HS-5 (cell line): ENCODE data around the gene KCNK16.

Source experiments
- DNase-seq: peaks from one replicate; pipeline ENCODE4 v3.0.0-alpha.2; 2012; ENCODE audit warnings: low read depth

The KCNK16 gene

GRCh38 chr6:39322306-39322850 lies at the start of gene KCNK16:
TSS of gene KCNK16 (minus strand) at chr6:39322702. CDS start at chr6:39322540, 162 bp downstream.
- no peak for DNase-seq

GRCh38 chr6:39370390-39370789 lies 47.9 kb upstream of the KCNK16 start:
- no peak for DNase-seq

DNA sequence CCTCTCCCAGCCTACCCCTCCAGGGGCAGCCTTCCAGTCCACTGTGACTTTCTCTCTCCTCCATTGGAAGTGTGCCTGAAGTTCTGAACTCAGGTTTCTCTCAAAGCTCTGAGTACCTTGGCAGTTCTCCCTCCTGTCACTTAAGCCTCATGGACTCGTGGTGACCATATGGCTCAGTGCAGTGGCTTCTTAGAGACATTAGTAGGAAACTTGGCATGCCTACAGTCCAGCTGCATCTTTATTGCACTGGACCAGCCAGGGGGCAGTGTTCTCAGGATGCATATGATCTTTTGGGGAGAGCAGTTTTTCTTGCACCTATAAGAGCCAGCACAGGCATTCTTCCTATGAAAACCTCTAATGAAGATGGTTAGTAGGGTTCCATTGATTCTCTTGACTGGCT lies 47.5 kb upstream of the KCNK16 start:
- DNase-seq = no peak

DNA sequence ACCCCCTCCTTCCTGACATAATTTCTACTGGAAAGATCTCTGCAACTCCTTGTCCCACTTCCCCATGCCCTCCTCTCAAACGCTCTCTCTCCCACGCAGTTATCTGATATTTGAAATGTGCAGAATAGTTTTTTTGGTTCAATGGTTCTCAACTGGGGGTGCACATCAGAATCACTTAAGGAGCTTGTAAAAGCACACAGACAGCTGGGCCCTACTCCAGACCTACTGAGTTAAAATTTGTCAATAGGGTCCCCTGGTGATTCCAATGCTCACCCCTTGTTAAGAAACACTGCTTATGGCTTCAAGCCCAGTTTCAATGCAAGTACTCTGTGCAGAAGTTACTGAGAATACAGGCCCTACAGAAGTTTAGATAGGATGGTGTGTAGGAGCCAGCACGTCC lies 45.2 kb upstream of the KCNK16 start:
- DNase-seq = no peak

GRCh38 chr6:39366931-39367618 lies 44.6 kb upstream of the KCNK16 start:
- DNase-seq = no peak

GRCh38 chr6:39365281-39366074 lies 43.0 kb upstream of the KCNK16 start:
- DNase-seq = peak; percentile 42

GRCh38 chr6:39363280-39363679 lies 40.8 kb upstream of the KCNK16 start:
- no peak for DNase-seq

DNA sequence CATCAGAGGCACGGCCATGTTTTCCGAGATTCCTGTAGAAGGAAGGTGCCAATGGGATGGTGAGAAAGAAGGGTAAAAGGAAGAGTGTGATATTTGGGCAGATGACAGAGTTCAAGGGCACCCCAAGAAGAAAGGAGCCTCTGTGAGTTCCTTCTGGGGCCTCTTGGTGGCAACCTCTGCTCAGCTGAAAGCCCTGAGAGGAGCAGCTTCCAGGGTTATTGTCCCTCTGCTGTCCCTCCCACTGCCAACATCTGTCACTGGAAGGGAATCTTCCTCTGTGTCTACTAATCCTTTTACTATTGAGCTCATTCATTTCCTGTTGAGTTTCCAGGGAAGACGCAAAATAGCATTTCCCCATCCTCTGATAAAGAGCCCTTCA lies 40.0 kb upstream of the KCNK16 start:
- DNase-seq = peak; percentile 20

DNA sequence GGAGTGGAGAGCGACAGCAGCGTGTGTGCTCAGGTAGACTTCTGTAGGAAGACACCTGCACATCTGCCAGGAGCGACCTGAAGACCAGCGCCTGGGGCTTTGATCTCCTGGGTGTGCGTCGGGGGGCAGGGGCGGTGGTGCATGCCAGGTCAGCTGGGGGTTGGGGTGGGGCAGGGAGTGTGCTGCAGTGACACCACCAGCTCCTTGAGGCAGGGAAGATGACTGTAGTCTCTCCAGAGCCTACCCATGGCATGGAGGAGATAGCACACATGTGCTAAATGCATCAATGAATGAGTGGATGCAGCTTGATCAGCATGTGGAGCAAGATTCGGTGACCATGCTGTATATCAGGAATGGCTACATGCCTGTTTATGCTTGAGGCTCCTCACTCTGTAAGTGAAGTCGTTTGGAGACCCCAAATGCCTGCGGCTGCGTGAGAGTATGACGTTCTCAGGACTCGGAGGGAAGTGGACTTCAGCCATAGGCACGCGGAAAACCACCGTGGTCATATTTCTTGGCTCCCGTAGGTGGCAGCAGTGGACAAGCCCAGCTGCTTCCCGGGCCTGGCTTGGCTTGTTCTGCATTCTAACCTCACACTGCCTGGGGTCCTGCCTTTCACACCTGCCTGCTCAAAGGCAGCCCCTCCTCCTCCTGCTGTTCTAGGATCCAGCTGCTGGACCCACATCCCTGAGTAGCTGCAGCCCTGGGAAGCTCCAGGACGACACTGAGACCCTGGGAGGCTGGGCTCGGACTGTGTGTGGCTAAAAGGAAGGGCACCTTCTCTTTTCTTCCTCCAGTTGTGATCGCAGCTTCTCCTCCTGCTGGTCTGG lies 39.4 kb upstream of the KCNK16 start:
- peak; percentile 15 for DNase-seq

DNA sequence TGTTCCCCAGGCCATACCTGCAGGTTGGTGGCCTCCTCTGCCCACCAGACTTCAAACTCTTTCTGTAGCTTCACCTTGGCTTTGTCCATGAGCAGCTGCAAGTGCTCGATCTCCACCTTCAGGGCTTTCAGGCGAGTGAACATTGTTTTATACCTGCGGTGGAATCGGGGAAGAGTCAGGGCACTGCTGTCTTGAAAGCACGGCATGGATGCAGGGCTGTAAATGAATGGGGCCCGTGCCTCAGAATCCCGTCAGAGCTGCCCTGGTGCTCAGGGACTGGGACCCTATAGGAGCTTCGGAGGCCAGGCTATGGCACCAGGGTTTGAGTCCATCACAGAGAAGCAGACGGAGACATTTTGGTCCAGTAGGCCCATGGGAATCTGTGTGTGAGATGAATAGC lies 37.9 kb upstream of the KCNK16 start:
- DNase-seq = no peak

DNA sequence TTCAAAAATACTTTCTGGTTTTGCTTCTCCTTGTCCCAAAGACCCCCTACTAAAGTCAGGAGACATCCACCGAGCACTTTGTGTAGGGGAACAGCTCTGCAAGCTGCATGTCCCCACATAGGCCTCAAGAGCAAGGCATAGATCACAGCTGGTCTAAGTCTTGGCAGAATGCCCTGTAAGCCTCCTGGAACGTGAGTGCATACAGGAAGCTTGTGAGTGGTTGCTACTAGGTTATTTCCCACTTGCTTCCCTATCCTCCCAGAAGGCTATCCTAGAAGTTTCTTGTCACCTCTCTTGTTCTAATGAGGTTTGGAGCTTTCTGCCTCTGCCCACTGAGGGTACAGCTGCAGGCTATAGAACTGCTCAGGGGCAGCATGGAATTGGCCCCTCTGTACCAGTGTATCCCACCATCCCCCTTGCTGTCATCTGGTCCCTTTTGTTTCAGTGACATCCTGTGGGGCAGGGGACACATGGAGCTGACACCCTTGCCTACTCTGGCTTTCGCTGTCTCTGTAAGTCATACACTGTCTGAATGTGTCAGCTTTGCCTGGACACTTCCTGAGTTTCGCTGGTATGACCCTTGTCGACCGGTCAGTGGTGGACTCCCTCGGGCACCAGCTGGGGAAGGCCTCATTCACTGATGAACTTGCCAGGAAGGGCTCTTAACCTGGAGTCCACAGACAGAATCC lies 35.6 kb upstream of the KCNK16 start:
- DNase-seq = peak; percentile 19

- DNase-seq = no peak
Observed at GRCh38 chr6:39353698-39354315, 31.3 kb upstream of the KCNK16 start.

GRCh38 chr6:39350723-39351505 lies 28.4 kb upstream of the KCNK16 start:
- no peak for DNase-seq

DNA sequence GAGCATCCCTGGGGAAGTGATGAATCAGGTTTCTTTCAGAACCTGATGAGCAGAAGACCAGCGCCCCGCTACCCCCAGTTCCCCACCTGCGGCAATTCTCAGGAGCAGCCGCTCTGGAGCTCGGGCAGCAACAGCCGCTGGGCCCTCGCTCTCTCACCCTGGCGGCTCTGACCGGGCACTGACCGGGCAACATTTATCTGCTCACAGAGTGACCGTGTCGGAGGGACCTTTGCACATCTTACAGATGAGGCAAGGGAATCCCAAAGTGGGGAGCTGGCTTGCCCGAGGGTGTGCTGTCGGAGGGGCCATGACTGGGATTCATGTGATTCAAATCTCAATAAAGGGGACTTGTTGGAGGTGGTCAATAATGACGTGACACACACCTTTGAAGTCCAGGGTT lies 26.2 kb upstream of the KCNK16 start:
- DNase-seq = no peak

DNA sequence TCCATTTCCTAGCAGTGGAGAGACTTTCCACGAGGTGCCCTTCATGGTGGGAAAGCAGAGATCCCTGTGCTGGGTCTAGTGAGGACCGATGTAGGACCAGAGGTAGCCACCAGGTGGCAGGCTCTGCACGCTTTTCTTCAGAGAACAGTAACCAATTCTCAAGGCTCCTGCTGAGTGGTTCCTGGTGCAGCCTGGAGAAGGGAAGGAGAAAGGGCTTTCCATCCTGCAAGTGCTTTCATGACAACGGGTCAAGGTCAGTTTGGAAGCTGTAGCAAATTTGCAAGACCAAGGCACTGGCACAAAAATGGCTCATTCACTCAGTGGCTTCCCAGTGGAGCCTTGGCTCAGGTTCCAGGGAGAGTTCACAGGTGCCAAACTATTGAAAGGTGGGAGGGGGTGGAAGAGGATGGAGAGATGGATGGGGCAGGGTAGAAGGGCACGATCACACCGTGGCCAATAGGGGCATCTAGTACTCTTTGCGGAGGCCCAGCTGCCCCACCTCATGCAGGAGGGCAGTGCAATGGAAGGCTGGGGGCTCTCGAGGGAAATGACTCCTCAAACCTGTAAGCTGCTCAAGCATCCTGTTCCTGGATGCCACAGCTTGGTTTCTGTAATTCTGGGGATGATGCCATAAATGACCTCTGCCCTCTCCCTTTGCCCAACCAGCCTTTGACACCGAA lies 25.5 kb upstream of the KCNK16 start:
- peak; percentile 40 for DNase-seq

DNA sequence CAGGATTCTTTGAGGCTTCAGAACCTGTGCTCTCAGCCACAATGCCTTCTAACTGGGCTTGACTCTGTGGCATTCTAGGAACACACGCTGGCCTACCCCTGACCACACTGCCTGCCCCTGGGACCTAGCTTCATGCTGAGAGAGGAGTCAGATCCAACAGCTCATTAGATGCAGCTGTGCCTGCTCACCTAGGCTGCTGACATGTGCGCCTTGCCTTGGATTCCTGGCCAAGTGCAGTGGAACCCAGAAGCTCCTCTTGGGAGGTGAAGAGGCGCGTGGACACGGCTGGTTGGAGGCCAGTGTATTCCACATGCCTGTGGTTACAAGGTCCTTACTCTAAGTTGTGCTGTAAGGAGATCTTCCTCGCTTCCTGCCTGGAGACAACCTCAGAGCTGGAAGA lies 24.7 kb upstream of the KCNK16 start:
- DNase-seq = no peak

- DNase-seq = no peak
Observed at GRCh38 chr6:39344821-39345280, 22.3 kb upstream of the KCNK16 start.

- no peak for DNase-seq
Observed at GRCh38 chr6:39343396-39343870, 20.9 kb upstream of the KCNK16 start.

DNA sequence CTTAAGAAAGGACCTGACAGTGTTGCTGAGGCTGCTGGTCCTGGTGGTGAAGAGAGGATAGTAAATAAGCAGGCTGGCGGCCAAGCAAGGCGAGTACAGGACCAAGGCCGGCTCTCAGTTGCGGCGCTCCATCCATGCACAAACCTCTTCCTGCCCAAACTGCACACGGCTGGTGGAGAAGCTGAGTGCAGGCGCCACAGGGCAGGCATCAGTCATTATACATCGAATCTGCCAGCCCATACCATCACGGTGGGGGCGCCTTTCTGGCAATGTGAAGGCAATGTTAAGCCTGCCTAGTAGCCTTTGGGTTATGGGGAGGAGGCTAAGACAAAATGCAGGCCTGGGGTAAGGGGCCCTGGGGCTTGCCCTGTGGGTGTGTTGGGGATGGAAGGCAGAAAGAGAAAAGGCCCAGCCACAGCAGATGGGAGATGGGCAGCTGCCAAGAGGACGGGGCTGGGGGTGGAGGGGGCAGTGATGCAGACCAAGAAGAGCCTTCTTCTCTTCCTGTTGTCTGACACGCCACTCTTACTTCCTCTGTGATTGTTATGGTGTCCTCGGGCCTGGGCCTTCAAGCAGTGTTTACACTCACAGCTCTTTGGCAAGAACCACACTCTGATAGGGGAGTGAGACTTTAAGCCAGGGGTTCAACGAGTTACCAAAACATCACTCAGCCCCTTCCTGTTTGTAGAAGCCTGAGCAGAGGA lies 20.3 kb upstream of the KCNK16 start:
- no peak for DNase-seq
